Keratinocyte (primary cell): ENCODE results near the gene KATNB1.

Experiments
- EZH2 ChIP-seq: IDR thresholded peaks from one replicate; pipeline ENCODE4 v1.6.1; 2012; ENCODE audit warnings: inconsistent platforms, mild to moderate bottlenecking, low read length, moderate library complexity
- TF ChIP-seq, protein P1 (sequence below), 3 experiments: IDR thresholded peaks in 1 of 3; conservative IDR thresholded peaks in 1 of 3; optimal IDR thresholded peaks in 1 of 3; 2 replicates in 2 of 3; 3 replicates in 1 of 3; pipeline versions ENCODE3 to v1.5.1; 2011; ENCODE audit warnings: low read length in 3 of 3, mild to moderate bottlenecking in 3 of 3, moderate library complexity in 2 of 3, control low read depth in 1 of 3, inconsistent platforms in 1 of 3; ENCODE audit not compliant: insufficient read depth in 2 of 3; ENCODE audit errors: extremely low read depth in 1 of 3

DNA sequence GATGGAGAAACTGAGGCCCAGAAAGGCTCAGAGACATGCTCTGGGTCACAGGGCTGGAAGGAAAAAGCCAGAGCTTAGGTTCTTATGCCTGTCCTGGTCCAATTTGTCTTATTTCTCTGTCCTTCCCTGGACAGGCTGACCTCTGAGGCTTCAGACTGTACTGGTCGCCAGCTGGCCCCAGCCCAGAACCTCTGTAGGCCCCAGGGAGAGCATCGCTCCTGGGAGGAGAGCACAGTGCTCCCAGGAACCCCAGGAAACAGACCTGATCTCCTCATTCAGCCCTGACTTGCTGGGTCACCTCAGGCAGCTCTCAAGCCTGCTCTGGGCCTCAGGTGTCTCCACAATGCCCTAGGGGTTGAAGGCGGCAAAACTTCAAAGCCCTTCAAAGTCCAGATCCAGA is 36.1 kb upstream of the KATNB1 start:
- TF ChIP-seq, protein P1, sequence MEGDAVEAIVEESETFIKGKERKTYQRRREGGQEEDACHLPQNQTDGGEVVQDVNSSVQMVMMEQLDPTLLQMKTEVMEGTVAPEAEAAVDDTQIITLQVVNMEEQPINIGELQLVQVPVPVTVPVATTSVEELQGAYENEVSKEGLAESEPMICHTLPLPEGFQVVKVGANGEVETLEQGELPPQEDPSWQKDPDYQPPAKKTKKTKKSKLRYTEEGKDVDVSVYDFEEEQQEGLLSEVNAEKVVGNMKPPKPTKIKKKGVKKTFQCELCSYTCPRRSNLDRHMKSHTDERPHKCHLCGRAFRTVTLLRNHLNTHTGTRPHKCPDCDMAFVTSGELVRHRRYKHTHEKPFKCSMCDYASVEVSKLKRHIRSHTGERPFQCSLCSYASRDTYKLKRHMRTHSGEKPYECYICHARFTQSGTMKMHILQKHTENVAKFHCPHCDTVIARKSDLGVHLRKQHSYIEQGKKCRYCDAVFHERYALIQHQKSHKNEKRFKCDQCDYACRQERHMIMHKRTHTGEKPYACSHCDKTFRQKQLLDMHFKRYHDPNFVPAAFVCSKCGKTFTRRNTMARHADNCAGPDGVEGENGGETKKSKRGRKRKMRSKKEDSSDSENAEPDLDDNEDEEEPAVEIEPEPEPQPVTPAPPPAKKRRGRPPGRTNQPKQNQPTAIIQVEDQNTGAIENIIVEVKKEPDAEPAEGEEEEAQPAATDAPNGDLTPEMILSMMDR (optimal IDR thresholded peaks at IDR 0.05 in 1 of 3, IDR thresholded peaks at IDR 0.05 in 1 of 3, conservative IDR thresholded peaks at IDR 0.05 in 1 of 3; ENCODE audit: extremely low read depth in 1 of 3, insufficient read depth in 2 of 3, low read length in 3 of 3), result no peak
- TF ChIP-seq EZH2, result no peak
